Activated CD4-positive, alpha-beta T cell treated with anti-CD3 and anti-CD28 coated beads for 48 hours (primary cell): ENCODE results near the gene HOXB4.
A peak's percentile ranks its signal among the peaks of the same experiment; 100 is the strongest.

ENCODE experiments used
- DNase-seq: peaks from one replicate; pipeline ENCODE4 v3.0.0-alpha.2; 2020

Gene HOXB4

GRCh38 chr17:48600244-48601098 lies 22.3 kb upstream of the HOXB4 start:
- no peak for DNase-seq

GRCh38 chr17:48599354-48599753 lies 21.2 kb upstream of the HOXB4 start:
- no peak for DNase-seq

GRCh38 chr17:48598736-48599135 lies 20.6 kb upstream of the HOXB4 start:
- DNase-seq = no peak

GRCh38 chr17:48597778-48598631 lies 19.9 kb upstream of the HOXB4 start:
- peak; percentile 48 for DNase-seq

GRCh38 chr17:48597528-48597777 lies 19.3 kb upstream of the HOXB4 start:
- DNase-seq = no peak

DNA sequence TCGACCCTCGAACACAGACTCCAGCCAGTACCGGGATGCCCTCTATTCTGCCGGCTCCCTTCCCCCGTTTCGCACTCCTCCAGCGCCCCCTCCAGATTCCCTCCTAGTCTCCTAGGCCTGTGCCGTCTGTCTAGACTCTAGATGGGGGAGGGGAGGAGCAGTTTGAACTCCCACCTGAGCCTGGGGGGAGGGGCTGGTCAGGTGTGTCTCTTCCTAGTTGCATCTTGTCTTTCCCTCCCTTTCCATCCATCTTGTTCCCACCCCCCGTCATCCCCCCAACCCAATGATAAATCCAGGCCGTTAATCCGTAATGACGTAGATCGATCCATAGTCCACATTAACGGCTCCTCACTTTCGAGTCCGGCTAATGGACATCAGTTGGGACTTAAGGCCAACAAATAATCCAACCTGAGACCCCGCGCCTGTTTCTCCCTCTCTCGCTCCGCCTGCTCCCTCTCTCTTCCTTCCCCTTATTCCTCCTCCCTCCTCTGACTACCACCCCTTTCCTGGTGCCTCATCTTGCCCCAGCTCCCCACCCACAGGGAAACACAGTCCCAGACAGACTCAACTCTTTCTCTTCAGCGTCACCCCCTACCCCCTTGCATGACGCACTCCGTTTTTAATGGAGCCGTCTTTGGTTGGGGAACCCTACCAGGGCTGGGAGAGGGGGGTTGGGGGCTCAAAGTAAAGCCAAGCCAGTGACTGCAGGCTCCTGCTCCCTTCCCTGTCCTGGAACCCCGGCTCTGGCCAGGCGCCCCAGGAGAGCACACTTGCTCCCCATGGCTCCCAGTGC lies 18.8 kb upstream of the HOXB4 start:
- DNase-seq = no peak

- DNase-seq = peak; percentile 75
These were observed 18.0 kb upstream of the HOXB4 start for GRCh38 chr17:48596000-48596734.

DNA sequence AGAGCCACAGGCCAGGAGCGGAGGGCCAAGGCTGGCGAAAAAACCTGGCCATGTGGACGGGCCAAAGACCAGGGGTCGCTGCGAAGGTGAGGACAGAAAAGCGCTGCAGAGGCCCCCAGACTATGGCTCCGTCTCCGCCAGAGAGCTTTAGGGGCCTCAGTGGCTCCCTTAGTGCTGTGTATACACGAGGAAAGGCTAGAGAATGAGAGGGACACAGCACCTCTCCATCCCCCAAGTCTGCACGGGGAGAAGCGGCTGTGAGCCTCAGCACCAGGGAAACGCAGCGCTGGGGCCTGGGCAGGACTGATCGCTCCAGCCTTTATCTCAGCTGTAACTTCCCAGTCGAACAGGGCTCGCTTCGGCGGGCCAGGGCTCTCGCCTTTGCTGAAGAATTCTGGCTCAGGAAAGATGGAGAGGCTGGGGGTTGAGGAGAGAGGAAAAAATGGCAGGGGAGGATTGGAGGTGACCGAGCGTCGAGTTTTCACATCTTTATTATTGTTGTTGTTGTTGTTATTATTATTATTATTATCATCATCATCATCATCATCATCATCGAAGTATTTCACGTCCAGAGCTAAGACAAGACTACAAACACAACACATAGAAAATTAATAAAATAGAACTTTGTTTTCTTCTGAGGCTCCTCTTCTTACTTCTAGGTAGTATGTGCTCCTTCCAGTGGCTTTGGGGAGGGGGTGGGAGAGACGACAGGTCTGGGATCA lies 17.3 kb upstream of the HOXB4 start:
- no peak for DNase-seq

- no peak for DNase-seq
These were observed 16.6 kb upstream of the HOXB4 start for GRCh38 chr17:48594538-48595277.

GRCh38 chr17:48593840-48594537 lies 15.8 kb upstream of the HOXB4 start:
- peak; percentile 88 for DNase-seq

GRCh38 chr17:48593126-48593829 lies 15.1 kb upstream of the HOXB4 start, which contains the start of gene HOXB5:
HOXB5 (minus strand) TSS chr17:48593779; CDS start chr17:48593682, 97 bp downstream.
- DNase-seq = peak; percentile 42

GRCh38 chr17:48592577-48592976 lies 14.4 kb upstream of the HOXB4 start:
- DNase-seq = peak; percentile 46

- DNase-seq = no peak
These were observed 13.9 kb upstream of the HOXB4 start for GRCh38 chr17:48592057-48592514.

GRCh38 chr17:48591255-48592056 lies 13.3 kb upstream of the HOXB4 start:
- no peak for DNase-seq

DNA sequence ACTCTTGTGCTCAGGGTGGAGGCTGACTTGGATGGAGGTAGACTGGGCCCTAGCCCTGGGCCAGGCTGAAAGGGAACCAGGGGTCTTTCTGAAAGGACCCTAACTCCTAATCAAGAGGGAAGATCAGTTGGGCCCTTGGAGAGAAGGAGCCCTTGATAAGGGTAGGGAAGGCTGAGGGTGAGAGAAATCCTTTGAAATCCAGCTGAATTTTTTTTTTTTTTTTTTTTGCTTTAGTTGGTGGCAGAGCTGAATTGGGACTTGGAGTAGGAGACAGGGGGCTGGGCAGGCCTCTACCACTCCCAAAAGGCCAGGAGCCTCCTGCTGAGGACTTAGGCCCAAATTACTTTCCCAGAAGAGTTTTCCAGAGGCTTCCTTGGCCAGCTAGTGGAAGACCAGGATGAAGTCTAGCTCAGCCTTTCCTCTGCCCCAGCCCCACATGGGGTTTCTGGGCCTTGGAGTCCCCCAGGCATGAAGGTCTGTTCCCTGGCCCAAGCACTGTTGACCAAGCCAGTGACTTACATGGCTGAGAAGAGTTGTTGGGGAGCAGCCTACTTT lies 12.5 kb upstream of the HOXB4 start:
- DNase-seq = no peak

DNA sequence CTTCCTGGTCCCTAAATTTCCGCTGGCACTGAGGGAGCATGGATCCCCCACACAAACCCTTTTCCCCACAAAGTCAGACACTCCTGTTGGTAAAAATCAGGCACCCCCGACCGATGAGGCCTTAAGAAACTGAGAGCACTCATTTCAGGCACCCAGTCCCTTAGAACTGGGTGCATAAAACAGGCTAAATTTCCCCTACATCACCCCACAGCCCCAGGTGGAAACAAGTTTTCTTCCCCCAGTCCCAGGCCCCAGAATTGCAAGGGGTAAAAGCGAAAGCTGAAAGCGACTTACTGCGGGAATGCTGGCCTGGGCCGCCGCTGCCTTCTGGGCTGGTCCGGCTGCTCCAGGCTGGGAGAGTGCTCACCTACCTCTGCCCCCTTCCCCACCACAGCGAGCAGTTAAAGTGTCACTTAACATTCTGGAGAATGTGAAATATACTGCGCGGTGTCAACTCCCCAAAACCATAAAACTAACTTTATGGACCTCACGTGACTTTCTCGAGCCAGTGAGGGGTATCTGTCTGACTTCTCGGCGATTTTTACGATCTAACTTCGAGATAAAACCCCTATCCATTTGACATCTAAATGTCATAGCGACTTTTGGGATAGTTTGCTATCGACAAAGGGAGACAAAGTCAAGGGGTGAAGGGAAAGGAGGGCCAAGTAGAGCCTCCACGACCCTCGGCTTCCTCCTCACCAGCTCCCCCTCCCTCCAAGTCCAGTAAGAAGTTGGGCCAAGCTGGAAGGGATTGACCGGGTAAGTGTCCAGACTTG lies 11.9 kb upstream of the HOXB4 start, which contains the start of gene HOXB3:
HOXB3 (minus strand) TSS at position 411 of the 776 bp plus-strand sequence. CDS start 37,767 bp downstream, outside the sequence.
- no peak for DNase-seq

DNA sequence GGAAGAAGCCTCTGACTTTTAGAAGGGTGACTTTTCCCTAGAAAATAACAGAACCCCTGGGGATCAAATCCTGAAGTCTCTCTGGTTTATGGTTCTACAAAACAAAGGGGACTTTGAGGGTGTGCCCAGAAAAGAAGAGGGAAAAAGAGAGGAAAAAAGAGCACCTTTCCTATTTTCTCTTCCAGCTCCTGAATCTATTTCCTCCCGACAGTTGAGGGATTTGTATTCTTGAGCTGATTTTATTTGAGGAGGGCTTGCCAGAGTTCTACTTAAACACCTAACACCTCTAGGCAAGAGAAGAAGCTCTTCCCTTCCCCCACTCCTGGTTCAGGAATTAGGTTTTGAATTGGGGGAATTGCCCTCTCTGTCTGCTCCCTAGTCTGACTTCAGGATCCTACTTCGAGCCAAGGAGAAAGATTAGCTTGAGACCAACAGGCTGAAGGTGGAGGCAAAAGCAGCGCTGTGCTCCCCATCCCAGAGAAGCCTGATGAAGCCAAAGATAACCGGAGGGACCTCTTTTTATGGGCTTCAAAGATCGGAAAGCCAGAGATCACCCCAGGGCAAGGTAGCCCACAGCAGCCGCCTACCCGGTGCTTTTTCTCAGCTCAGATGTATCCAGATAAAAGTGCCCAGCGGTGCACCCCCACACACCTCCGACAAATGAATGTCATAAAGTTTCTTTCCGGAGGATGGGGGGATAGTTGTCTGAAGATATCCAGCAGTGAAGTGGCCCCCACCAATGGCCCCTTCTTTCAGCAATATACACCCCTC lies 11.1 kb upstream of the HOXB4 start:
- no peak for DNase-seq
